Measurements from ENCODE around the gene SPRR4. TPM values are rescaled to one million over a fixed set of nuclear protein-coding genes. Genes with fewer than 3 reads are reported as not detected.

SPRR4 gene
- polyA plus RNA-seq, 1 donor from 2014 or later, result not detected

DNA sequence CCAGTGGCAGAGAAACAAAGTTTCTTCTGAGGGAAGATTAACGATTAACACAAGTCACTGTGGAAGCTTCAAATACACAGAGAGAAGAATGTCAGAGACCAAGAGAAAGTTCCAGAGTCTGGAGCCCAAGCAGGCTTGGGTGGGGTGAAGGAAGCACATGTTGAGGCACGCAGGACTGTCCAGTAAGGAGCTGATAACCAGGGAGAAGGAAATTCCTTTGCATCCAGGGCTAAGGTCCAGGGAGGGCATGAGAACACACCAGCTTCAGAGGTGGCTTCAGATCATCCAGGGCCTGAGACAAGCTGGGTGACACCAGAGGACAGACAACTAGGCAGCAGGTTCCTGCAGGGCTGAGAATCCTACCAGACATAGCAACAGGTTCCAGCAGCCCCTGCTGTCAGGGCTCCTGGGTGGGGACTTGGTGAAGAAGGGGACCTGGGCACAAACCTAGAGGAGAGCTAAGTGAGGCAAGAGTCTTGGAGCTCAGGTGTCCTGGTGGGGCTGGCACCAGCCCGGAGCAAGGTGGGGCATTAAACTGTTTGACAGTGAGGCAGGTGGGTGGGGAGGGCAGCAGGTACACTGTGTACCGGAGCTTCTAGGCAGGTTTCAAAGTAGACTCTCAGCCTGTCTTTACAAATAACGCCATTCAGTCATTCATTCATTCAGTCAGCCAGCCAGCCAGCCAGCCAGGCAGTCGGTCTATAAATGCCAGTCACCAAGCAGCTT is 10.9 kb downstream of the SPRR4 start:
- H3K36me3 ChIP-seq (ENCODE audit: insufficient read depth, low read length), result no peaks in the 10 kb centered on the region
- no peaks in the 10 kb centered on the region for H4K20me1 ChIP-seq (ENCODE audit: insufficient read depth)
- no peak overlapping the region for H3K9ac ChIP-seq (ENCODE audit: low read length)
- no peaks in the 10 kb centered on the region for H3K79me2 ChIP-seq (replicated peaks; ENCODE audit: insufficient read depth, low read length)
- H2AFZ ChIP-seq (ENCODE audit: low read depth, low read length), result no peak overlapping the region
- no peak overlapping the region for H3K4me3 ChIP-seq (ENCODE audit: low read length)
- no peaks in the 10 kb centered on the region for H3F3A ChIP-seq (ENCODE audit: insufficient read depth, low read length, poor library complexity, severe bottlenecking)
- no peaks in the 10 kb centered on the region for H3K9me3 ChIP-seq (ENCODE audit: low read length)
- H3K4me2 ChIP-seq (ENCODE audit: low read length), result no peak overlapping the region
- H3K9me2 ChIP-seq (ENCODE audit: insufficient read depth, low read length), result no peaks in the 10 kb centered on the region
- H3K27ac ChIP-seq (ENCODE audit: low read length), result no peak overlapping the region
- no peak for TF ChIP-seq MXI1 (conservative IDR thresholded peaks at IDR 0.05; ENCODE audit: poor library complexity, severe bottlenecking)
- no peak for TF ChIP-seq TAF1 (IDR thresholded peaks at IDR 0.05; ENCODE audit: low read depth)
- H3K27me3 ChIP-seq (ENCODE audit: insufficient read depth, low read depth, low read length), result no peaks in the 10 kb centered on the region

DNA sequence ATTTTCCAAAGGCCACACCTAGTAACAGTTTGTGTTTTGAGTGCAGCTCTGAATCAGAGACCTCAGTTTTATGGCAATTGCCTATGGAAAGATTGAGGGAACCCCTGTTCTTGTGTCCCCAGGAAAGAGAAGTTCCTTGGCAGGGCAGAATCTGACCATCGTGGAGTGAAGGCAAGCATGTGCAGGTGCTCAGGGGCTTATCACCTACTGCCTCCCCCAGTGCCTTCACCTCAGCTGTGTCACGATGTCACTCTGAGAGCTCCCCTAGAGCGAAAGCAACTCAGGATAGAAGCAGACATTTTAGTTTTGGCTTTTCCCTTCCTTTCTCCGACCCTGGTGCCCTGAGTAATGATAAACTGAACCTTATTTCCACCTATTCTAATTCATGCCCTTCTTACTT is 11.6 kb downstream of the SPRR4 start:
- Histone ChIP-seq H3K9me2 (ENCODE audit: insufficient read depth, low read length) (no peaks in the 10 kb centered on the region), H2AFZ (ENCODE audit: low read depth, low read length) (no peak overlapping the region), H3F3A (ENCODE audit: insufficient read depth, low read length, poor library complexity, severe bottlenecking) (no peaks in the 10 kb centered on the region), H4K20me1 (ENCODE audit: insufficient read depth) (no peaks in the 10 kb centered on the region), H3K9me3 (ENCODE audit: low read length) (no peaks in the 10 kb centered on the region), H3K4me2 (ENCODE audit: low read length) (no peak overlapping the region), H3K27me3 (ENCODE audit: insufficient read depth, low read depth, low read length) (no peaks in the 10 kb centered on the region), H3K9ac (ENCODE audit: low read length) (no peak overlapping the region), H3K79me2 (replicated peaks; ENCODE audit: insufficient read depth, low read length) (no peaks in the 10 kb centered on the region), H3K4me3 (ENCODE audit: low read length) (no peak overlapping the region), H3K36me3 (ENCODE audit: insufficient read depth, low read length) (no peaks in the 10 kb centered on the region), H3K27ac (ENCODE audit: low read length) (no peak overlapping the region)
- TF ChIP-seq EP300 (conservative IDR thresholded peaks at IDR 0.05; ENCODE audit: poor library complexity, severe bottlenecking) (no peak), EZH2 (IDR thresholded peaks at IDR 0.05; ENCODE audit: borderline replicate concordance, insufficient read depth, low read length, poor library complexity, severe bottlenecking) (no peak), POLR2AphosphoS5 (IDR thresholded peaks at IDR 0.05) (no peak), TAF1 (IDR thresholded peaks at IDR 0.05; ENCODE audit: low read depth) (no peak)
- TF ChIP-seq, protein P1, sequence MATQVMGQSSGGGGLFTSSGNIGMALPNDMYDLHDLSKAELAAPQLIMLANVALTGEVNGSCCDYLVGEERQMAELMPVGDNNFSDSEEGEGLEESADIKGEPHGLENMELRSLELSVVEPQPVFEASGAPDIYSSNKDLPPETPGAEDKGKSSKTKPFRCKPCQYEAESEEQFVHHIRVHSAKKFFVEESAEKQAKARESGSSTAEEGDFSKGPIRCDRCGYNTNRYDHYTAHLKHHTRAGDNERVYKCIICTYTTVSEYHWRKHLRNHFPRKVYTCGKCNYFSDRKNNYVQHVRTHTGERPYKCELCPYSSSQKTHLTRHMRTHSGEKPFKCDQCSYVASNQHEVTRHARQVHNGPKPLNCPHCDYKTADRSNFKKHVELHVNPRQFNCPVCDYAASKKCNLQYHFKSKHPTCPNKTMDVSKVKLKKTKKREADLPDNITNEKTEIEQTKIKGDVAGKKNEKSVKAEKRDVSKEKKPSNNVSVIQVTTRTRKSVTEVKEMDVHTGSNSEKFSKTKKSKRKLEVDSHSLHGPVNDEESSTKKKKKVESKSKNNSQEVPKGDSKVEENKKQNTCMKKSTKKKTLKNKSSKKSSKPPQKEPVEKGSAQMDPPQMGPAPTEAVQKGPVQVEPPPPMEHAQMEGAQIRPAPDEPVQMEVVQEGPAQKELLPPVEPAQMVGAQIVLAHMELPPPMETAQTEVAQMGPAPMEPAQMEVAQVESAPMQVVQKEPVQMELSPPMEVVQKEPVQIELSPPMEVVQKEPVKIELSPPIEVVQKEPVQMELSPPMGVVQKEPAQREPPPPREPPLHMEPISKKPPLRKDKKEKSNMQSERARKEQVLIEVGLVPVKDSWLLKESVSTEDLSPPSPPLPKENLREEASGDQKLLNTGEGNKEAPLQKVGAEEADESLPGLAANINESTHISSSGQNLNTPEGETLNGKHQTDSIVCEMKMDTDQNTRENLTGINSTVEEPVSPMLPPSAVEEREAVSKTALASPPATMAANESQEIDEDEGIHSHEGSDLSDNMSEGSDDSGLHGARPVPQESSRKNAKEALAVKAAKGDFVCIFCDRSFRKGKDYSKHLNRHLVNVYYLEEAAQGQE (IDR thresholded peaks at IDR 0.05; ENCODE audit: borderline replicate concordance), result no peak

DNA sequence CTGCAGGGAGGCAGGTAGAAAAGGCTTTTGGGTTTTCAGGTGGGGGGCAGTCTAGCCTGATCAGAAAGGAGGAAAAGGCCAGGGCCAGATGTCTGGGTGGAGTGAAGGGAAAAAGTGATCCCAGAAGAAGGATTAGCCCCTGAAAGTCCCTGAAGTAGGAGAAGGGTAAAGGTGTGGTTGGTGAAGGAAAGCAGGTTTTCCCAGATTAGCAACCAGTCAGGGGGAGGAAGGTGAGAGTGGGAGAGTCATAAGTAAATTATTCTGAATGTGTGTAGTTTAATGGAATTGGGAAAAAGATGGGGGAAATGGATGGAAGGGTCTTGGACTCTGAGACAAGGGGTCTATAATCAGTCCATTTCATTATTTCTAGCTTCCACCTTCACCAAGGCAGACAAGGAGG is 12.8 kb downstream of the SPRR4 start:
- TF ChIP-seq POLR2AphosphoS5 (IDR thresholded peaks at IDR 0.05) (no peak), RAD21 (conservative IDR thresholded peaks at IDR 0.05) (no peak), TAF1 (IDR thresholded peaks at IDR 0.05; ENCODE audit: low read depth) (no peak), EP300 (conservative IDR thresholded peaks at IDR 0.05; ENCODE audit: poor library complexity, severe bottlenecking) (no peak), EZH2 (IDR thresholded peaks at IDR 0.05; ENCODE audit: borderline replicate concordance, insufficient read depth, low read length, poor library complexity, severe bottlenecking) (no peak)
- TF ChIP-seq, protein P2, sequence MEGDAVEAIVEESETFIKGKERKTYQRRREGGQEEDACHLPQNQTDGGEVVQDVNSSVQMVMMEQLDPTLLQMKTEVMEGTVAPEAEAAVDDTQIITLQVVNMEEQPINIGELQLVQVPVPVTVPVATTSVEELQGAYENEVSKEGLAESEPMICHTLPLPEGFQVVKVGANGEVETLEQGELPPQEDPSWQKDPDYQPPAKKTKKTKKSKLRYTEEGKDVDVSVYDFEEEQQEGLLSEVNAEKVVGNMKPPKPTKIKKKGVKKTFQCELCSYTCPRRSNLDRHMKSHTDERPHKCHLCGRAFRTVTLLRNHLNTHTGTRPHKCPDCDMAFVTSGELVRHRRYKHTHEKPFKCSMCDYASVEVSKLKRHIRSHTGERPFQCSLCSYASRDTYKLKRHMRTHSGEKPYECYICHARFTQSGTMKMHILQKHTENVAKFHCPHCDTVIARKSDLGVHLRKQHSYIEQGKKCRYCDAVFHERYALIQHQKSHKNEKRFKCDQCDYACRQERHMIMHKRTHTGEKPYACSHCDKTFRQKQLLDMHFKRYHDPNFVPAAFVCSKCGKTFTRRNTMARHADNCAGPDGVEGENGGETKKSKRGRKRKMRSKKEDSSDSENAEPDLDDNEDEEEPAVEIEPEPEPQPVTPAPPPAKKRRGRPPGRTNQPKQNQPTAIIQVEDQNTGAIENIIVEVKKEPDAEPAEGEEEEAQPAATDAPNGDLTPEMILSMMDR (IDR thresholded peaks at IDR 0.05; ENCODE audit: poor library complexity, severe bottlenecking), result no peak
- Histone ChIP-seq H4K20me1 (ENCODE audit: insufficient read depth) (no peaks in the 10 kb centered on the region), H3K27ac (ENCODE audit: low read length) (no peak overlapping the region), H2AFZ (ENCODE audit: low read depth, low read length) (no peak overlapping the region), H3F3A (ENCODE audit: insufficient read depth, low read length, poor library complexity, severe bottlenecking) (no peaks in the 10 kb centered on the region), H3K9me3 (ENCODE audit: low read length) (no peaks in the 10 kb centered on the region), H3K4me2 (ENCODE audit: low read length) (no peak overlapping the region), H3K9me2 (ENCODE audit: insufficient read depth, low read length) (no peaks in the 10 kb centered on the region), H3K4me3 (ENCODE audit: low read length) (no peak overlapping the region), H3K27me3 (ENCODE audit: insufficient read depth, low read depth, low read length) (no peaks in the 10 kb centered on the region), H3K79me2 (replicated peaks; ENCODE audit: insufficient read depth, low read length) (no peaks in the 10 kb centered on the region), H3K36me3 (ENCODE audit: insufficient read depth, low read length) (no peaks in the 10 kb centered on the region), H3K9ac (ENCODE audit: low read length) (no peak overlapping the region)
